Endothelial cell of umbilical vein (primary cell): ENCODE results near the gene MBLAC1. TPM values are rescaled to one million over a fixed set of nuclear protein-coding genes. Genes with fewer than 3 reads are reported as not detected.

Experiments
- BruUV-seq: library from RNA; stranded (reverse); fragments of 400-500 nt; replicated peaks from 2 replicates; lab custom pipeline; 2021; lab: Mats Ljungman, UMichigan
- CTCF ChIA-PET: fragments of 300-600, 350-600 bp; sonication (Branson Sonifier 250); formaldehyde crosslinking; loops from one replicate; lab custom pipeline; 2021; ENCODE audit warnings: antibody characterized with exemption, inconsistent platforms; lab: Charles Lee
- POLR2A ChIA-PET: fragments of 300-600, 350-600 bp; sonication (Branson Sonifier 250); formaldehyde crosslinking; loops from one replicate; lab custom pipeline; 2021; ENCODE audit warnings: antibody characterized with exemption, inconsistent platforms; lab: Charles Lee
- DNase-seq: peaks from one replicate; pipeline ENCODE4 v3.0.0-alpha.2; 2011; ENCODE audit warnings: low read depth, low spot score
- FAIRE-seq: peaks from 2 replicates; lab custom pipeline; 2011; peaks lifted over from hg19 to GRCh38; lab: Jason Lieb, UNC
- H2AFZ ChIP-seq: 2 replicates; pipeline ENCODE4 v1.6.0; 2012; ENCODE audit warnings: low read depth, low read length, control low read depth, inconsistent platforms
- H3K27ac ChIP-seq: 2 replicates; pipeline ENCODE4 v1.5.1; 2011; ENCODE audit warnings: low read depth, mild to moderate bottlenecking, control low read depth, low read length, moderate library complexity; ENCODE audit not compliant: insufficient read depth
- H3K27me3 ChIP-seq, 2 experiments: 2 replicates each; pipeline versions ENCODE4 v1.6.0 to v1.6.1; 2011; ENCODE audit warnings: low read length in 2 of 2, mixed read lengths in 1 of 2; ENCODE audit not compliant: control insufficient read depth in 2 of 2, insufficient read depth in 2 of 2
- H3K36me3 ChIP-seq, 2 experiments: 2 replicates in 1 of 2; 3 replicates in 1 of 2; pipeline ENCODE4 v1.5.1; 2011; ENCODE audit warnings: low read length in 2 of 2, mild to moderate bottlenecking in 1 of 2, moderate library complexity in 1 of 2; ENCODE audit not compliant: control insufficient read depth in 2 of 2, insufficient read depth in 2 of 2; ENCODE audit errors: extremely low read depth in 1 of 2
- H3K4me1 ChIP-seq: 3 replicates; pipeline ENCODE4 v1.5.1; 2011; ENCODE audit warnings: mild to moderate bottlenecking, low read length; ENCODE audit not compliant: control insufficient read depth, insufficient read depth; ENCODE audit errors: extremely low read depth
- H3K4me2 ChIP-seq: 2 replicates; pipeline ENCODE4 v1.6.1; 2011; ENCODE audit warnings: low read length, control low read depth, mixed read lengths; ENCODE audit not compliant: insufficient read depth
- H3K4me3 ChIP-seq, 3 experiments: fragments of 200-600 bp in 1 of 3; sonication (generic), shearing (Covaris generic) in 1 of 3; replicated peaks in 1 of 3; 2 replicates each; pipeline ENCODE4 v1.5.1; 2011 to 2016; ENCODE audit warnings: control low read depth in 3 of 3, low read length in 3 of 3, mild to moderate bottlenecking in 2 of 3, inconsistent platforms in 1 of 3, low read depth in 1 of 3, moderate library complexity in 1 of 3; ENCODE audit not compliant: insufficient read depth in 1 of 3
- H3K79me2 ChIP-seq: 2 replicates; pipeline ENCODE4 v1.6.0; 2012; ENCODE audit warnings: low read length, inconsistent platforms; ENCODE audit not compliant: control insufficient read depth, insufficient read depth
- H3K9ac ChIP-seq: replicated peaks from 2 replicates; pipeline ENCODE3; 2011; ENCODE audit warnings: low read length, control low read depth; ENCODE audit not compliant: insufficient read depth; ENCODE audit errors: extremely low read depth
- H3K9me1 ChIP-seq: replicated peaks from 3 replicates; pipeline ENCODE4 v1.6.0; 2011; ENCODE audit warnings: mild to moderate bottlenecking, low read length; ENCODE audit not compliant: control insufficient read depth, insufficient read depth; ENCODE audit errors: extremely low read depth
- H3K9me3 ChIP-seq: replicated peaks from 2 replicates; pipeline ENCODE4 v1.5.1; 2012; ENCODE audit warnings: low read length, inconsistent platforms; ENCODE audit not compliant: control insufficient read depth, insufficient read depth
- H4K20me1 ChIP-seq: replicated peaks from 2 replicates; pipeline ENCODE3; 2011; ENCODE audit warnings: mild to moderate bottlenecking, low read length; ENCODE audit not compliant: control insufficient read depth, insufficient read depth; ENCODE audit errors: extremely low read depth
- CTCF ChIP-seq, 2 donors: IDR thresholded peaks; 1 replicate in 1 of 2; 2 replicates in 1 of 2; pipeline ENCODE4 v1.5.1; 2011; ENCODE audit warnings: low read length in 2 of 2, mild to moderate bottlenecking in 2 of 2, moderate library complexity in 2 of 2, control low read depth in 1 of 2, inconsistent platforms in 1 of 2, low read depth in 1 of 2; ENCODE audit not compliant: insufficient read depth in 1 of 2; ENCODE audit errors: extremely low read depth in 1 of 2
- EZH2 ChIP-seq: IDR thresholded peaks from 2 replicates; pipeline ENCODE4 v1.6.1; 2012; ENCODE audit warnings: borderline replicate concordance, low read depth, mild to moderate bottlenecking, moderate library complexity, low read length, inconsistent platforms; ENCODE audit not compliant: severe bottlenecking
- FOS ChIP-seq: IDR thresholded peaks from 2 replicates; pipeline ENCODE4 v1.6.1; 2011; ENCODE audit warnings: mild to moderate bottlenecking, low read length, moderate library complexity, borderline replicate concordance; ENCODE audit not compliant: insufficient read depth
- GATA2 ChIP-seq: IDR thresholded peaks from 2 replicates; pipeline ENCODE4 v1.7.0; 2011; ENCODE audit warnings: low read depth, mild to moderate bottlenecking, moderate library complexity, mixed read lengths, low read length; ENCODE audit not compliant: insufficient read length, insufficient read depth
- JUN ChIP-seq: IDR thresholded peaks from 2 replicates; pipeline ENCODE4 v1.6.1; 2011; ENCODE audit warnings: borderline replicate concordance, low read depth; ENCODE audit not compliant: insufficient read length, insufficient read depth
- MAX ChIP-seq: IDR thresholded peaks from 2 replicates; pipeline ENCODE4 v1.6.1; 2011; ENCODE audit not compliant: insufficient read depth, insufficient read length
- MYC ChIP-seq: IDR thresholded peaks from one replicate; pipeline ENCODE4 v1.6.1; 2011; ENCODE audit warnings: mild to moderate bottlenecking, low read depth, low read length
- POLR2A ChIP-seq: IDR thresholded peaks from 2 replicates; pipeline ENCODE4 v1.6.1; 2012; ENCODE audit warnings: low read depth, mild to moderate bottlenecking, control low read depth, low read length
- POLR2AphosphoS5 ChIP-seq: IDR thresholded peaks from 2 replicates; pipeline ENCODE4 v1.6.1; 2012; ENCODE audit warnings: low read depth, mild to moderate bottlenecking, control low read depth, low read length, moderate library complexity; ENCODE audit not compliant: insufficient read depth
- dilution Hi-C: fragments of 300-500 bp; cut with MboI; formaldehyde crosslinking; loops from one replicate; pipeline ENCODE4 v1.15.0; 2019; ENCODE audit warnings: low sequenced_read_pairs; ENCODE audit not compliant: extremely low pct_ligation_motif_present
- intact Hi-C: fragments of 100-400 bp; cut with micrococcal nuclease; formaldehyde crosslinking; loops from one replicate; pipeline ENCODE4 v1.10.0; 2022
- polyA plus RNA-seq, 4 experiments: library from polyadenylated mRNA; depleted of rRNA in 3 of 4; stranded (reverse) in 3 of 4; unstranded in 1 of 4; fragments of >200 nt; gene quantifications; 2 replicates each; pipeline versions ENCODE4 v1.2.1 to v1.2.3, GENCODE V29; 2011 to 2012; ENCODE audit warnings: missing spikeins in 1 of 4
- total RNA-seq: library from RNA; stranded (reverse); gene quantifications from 2 replicates; pipeline ENCODE4 v1.2.3, GENCODE V29; 2021

Gene MBLAC1
- total and polyA plus RNA-seq, 2 donors (not counting 3 experiments of a cell fraction or from before 2014, with no cell fraction given), result 1.8 to 2.1 TPM

GRCh38 chr7:100122568-100122967, 4.2 kb upstream of the MBLAC1 start:
- H3K36me3 ChIP-seq, result peaks cover 0 to 2% of the 10 kb centered on the region in 2 experiments
- H3K9ac ChIP-seq, result no peak overlapping the region
- peaks cover 10% of the 10 kb centered on the region for H3K79me2 ChIP-seq
- DNase-seq (no peak), FAIRE-seq (no peak)
- intact Hi-C loops (no loop called here), dilution Hi-C loops (no loop called here)
- no peaks in the 10 kb centered on the region for H3K27me3 ChIP-seq
- H3K9me1 ChIP-seq, result no peaks in the 10 kb centered on the region
- POLR2A ChIA-PET, result no interaction called here
- CTCF ChIA-PET, result interaction anchor here (1.0 kb wide), 1 partner anchor 8 kb away, joined by 3 read pairs; no protein-coding TSS in a partner anchor
- no peak overlapping the region for H3K27ac ChIP-seq
- TF ChIP-seq MYC (no peak), GATA2 (no peak), POLR2AphosphoS5 (no peak), MAX (no peak), FOS (no peak), POLR2A (no peak), CTCF (IDR thresholded peaks at IDR 0.05; ENCODE audit: extremely low read depth in 1 of 2, insufficient read depth in 1 of 2, low read depth in 1 of 2, low read length in 2 of 2) (no peak), JUN (no peak), EZH2 (no peak)
- H3K4me3 ChIP-seq, result no peak overlapping the region
- no peak overlapping the region for H3K4me2 ChIP-seq
- no peak overlapping the region for H2AFZ ChIP-seq
- H3K4me1 ChIP-seq, result peaks cover 16% of the 10 kb centered on the region
- no peaks in the 10 kb centered on the region for H4K20me1 ChIP-seq
- no peaks in the 10 kb centered on the region for H3K9me3 ChIP-seq
- no TSS peak for BruUV-seq
